Measurements from ENCODE around the gene VTN.

- no peak for TF ChIP-seq CTCF (IDR thresholded peaks at IDR 0.05)
- no peak for TF ChIP-seq POLR2AphosphoS5 (IDR thresholded peaks at IDR 0.05; ENCODE audit: insufficient read depth in 1 of 2, low read depth in 1 of 2)
- TF ChIP-seq POLR2A (IDR thresholded peaks at IDR 0.05): no peak
Observed at GRCh38 chr17:28344011-28344410, 26.1 kb downstream of the VTN start.

Measured in vagina (tissue), 2 donors.